OCI-LY1 (cell line): ENCODE results near the gene CNPY2.

Experiments used
- CTCF ChIP-seq: fragments of 200-600 bp; sonication (generic), shearing (Covaris generic); IDR thresholded peaks from 2 replicates; pipeline ENCODE4 v1.5.1; 2017; ENCODE audit warnings: mild to moderate bottlenecking, antibody characterized with exemption, low read length, moderate library complexity, mixed read lengths
- EZH2 ChIP-seq: fragments of 200-600 bp; sonication (generic), shearing (Covaris generic); IDR thresholded peaks from 2 replicates; pipeline ENCODE4 v1.8.0; 2017; ENCODE audit warnings: borderline replicate concordance, mixed run types, mild to moderate bottlenecking, antibody characterized with exemption, low read length, moderate library complexity, mixed read lengths

- TF ChIP-seq CTCF, result no peak
- no peak for TF ChIP-seq EZH2
These were observed 23.3 kb upstream of the CNPY2 start for GRCh38 chr12:56339158-56339422.
